ENCODE data around the gene ACTN2.

Gene ACTN2

GRCh38 chr1:236686815-236687160, 489 bp downstream of the ACTN2 start:
- DNase-seq = no peak
- no peak for TF ChIP-seq CTCF (IDR thresholded peaks at IDR 0.05)
- peaks cover 8% of the 10 kb centered on the region for H3K36me3 Mint-ChIP-seq (ENCODE audit: low read depth)
- H3K4me3 Mint-ChIP-seq = peak overlapping the region; percentile 78
- peaks cover 12% of the 10 kb centered on the region for H3K4me1 Mint-ChIP-seq
- H3K27ac Mint-ChIP-seq = no peak overlapping the region
- peaks cover 88% of the 10 kb centered on the region for H3K27me3 Mint-ChIP-seq (ENCODE audit: low read depth, poor library complexity)
- H3K9me3 Mint-ChIP-seq = peaks cover 20% of the 10 kb centered on the region

GRCh38 chr1:236687273-236687672, 974 bp downstream of the ACTN2 start:
- DNase-seq = no peak
- Mint-ChIP-seq H3K36me3 (ENCODE audit: low read depth) (peaks cover 8% of the 10 kb centered on the region), H3K4me1 (peaks cover 15% of the 10 kb centered on the region), H3K9me3 (peaks cover 20% of the 10 kb centered on the region), H3K27me3 (ENCODE audit: low read depth, poor library complexity) (peaks cover 88% of the 10 kb centered on the region), H3K27ac (no peak overlapping the region), H3K4me3 (peak overlapping the region; percentile 78)
- TF ChIP-seq CTCF (IDR thresholded peaks at IDR 0.05) = no peak

GRCh38 chr1:236688705-236689104, 2.4 kb downstream of the ACTN2 start:
- Mint-ChIP-seq H3K4me1 (peaks cover 21% of the 10 kb centered on the region), H3K9me3 (peaks cover 20% of the 10 kb centered on the region), H3K36me3 (ENCODE audit: low read depth) (peaks cover 8% of the 10 kb centered on the region)

GRCh38 chr1:236689713-236690569, 3.6 kb downstream of the ACTN2 start:
- Mint-ChIP-seq H3K9me3 (peaks cover 17% of the 10 kb centered on the region), H3K4me3 (no peak overlapping the region), H3K4me1 (peaks cover 21% of the 10 kb centered on the region)

More at GRCh38 chr1:236688705-236689104, 2.4 kb downstream of the ACTN2 start:
- no peak overlapping the region for H3K27ac Mint-ChIP-seq
- no peak for TF ChIP-seq CTCF (IDR thresholded peaks at IDR 0.05)
- no peak overlapping the region for H3K4me3 Mint-ChIP-seq
- DNase-seq = no peak
- peaks cover 80% of the 10 kb centered on the region for H3K27me3 Mint-ChIP-seq (ENCODE audit: low read depth, poor library complexity)

GRCh38 chr1:236691348-236691747, 5.0 kb downstream of the ACTN2 start:
- no peak overlapping the region for H3K4me3 Mint-ChIP-seq
- no peak for TF ChIP-seq CTCF (IDR thresholded peaks at IDR 0.05)
- no peak for DNase-seq
- no peak overlapping the region for H3K27ac Mint-ChIP-seq
- H3K4me1 Mint-ChIP-seq = peaks cover 14% of the 10 kb centered on the region
- no peaks in the 10 kb centered on the region for H3K36me3 Mint-ChIP-seq (ENCODE audit: low read depth)
- H3K27me3 Mint-ChIP-seq (ENCODE audit: low read depth, poor library complexity) = peaks cover 57% of the 10 kb centered on the region
- peaks cover 6% of the 10 kb centered on the region for H3K9me3 Mint-ChIP-seq

More at GRCh38 chr1:236689713-236690569, 3.6 kb downstream of the ACTN2 start:
- no peak for TF ChIP-seq CTCF (IDR thresholded peaks at IDR 0.05)
- no peak overlapping the region for H3K27ac Mint-ChIP-seq
- H3K36me3 Mint-ChIP-seq (ENCODE audit: low read depth) = peaks cover 8% of the 10 kb centered on the region
- H3K27me3 Mint-ChIP-seq (ENCODE audit: low read depth, poor library complexity) = peaks cover 70% of the 10 kb centered on the region
- DNase-seq = no peak

GRCh38 chr1:236692128-236692527, 5.8 kb downstream of the ACTN2 start:
- no peak for TF ChIP-seq CTCF (IDR thresholded peaks at IDR 0.05)
- H3K27ac Mint-ChIP-seq = no peak overlapping the region
- no peak for DNase-seq
- peaks cover 49% of the 10 kb centered on the region for H3K27me3 Mint-ChIP-seq (ENCODE audit: low read depth, poor library complexity)
- peaks cover 6% of the 10 kb centered on the region for H3K9me3 Mint-ChIP-seq
- H3K4me3 Mint-ChIP-seq = no peak overlapping the region
- no peaks in the 10 kb centered on the region for H3K36me3 Mint-ChIP-seq (ENCODE audit: low read depth)
- H3K4me1 Mint-ChIP-seq = peaks cover 11% of the 10 kb centered on the region

Measured in nephron progenitor cell (in vitro differentiated cells).